NCI-H2227 treated with DMSO at 0.1 percent for 48 hours (cell line): ENCODE measurements around the gene RNU4-1.
"Not testable (repeated sequence)": the region's sequence is repeated elsewhere in the genome, so short reads cannot be mapped to it uniquely, and the experiment has no call there.

Experiments used
- DNase-seq: peaks from one replicate; lab custom pipeline; 2025; lab: John Stamatoyannopoulos, UW

Gene RNU4-1

GRCh38 chr12:120258323-120258896 is 34.6 kb downstream of the RNU4-1 start:
- no peak for DNase-seq

- DNase-seq = no peak
These were observed 35.8 kb downstream of the RNU4-1 start for GRCh38 chr12:120257041-120257821.

- no peak for DNase-seq
These were observed 38.2 kb downstream of the RNU4-1 start for GRCh38 chr12:120254809-120255208.

GRCh38 chr12:120253313-120253712 is 39.7 kb downstream of the RNU4-1 start:
- not testable (repeated sequence) for DNase-seq

- DNase-seq = no peak
These were observed 40.7 kb downstream of the RNU4-1 start for GRCh38 chr12:120252071-120252906.

- DNase-seq = not testable (repeated sequence)
These were observed 41.5 kb downstream of the RNU4-1 start for GRCh38 chr12:120251364-120252070.

- no peak for DNase-seq
These were observed 42.9 kb downstream of the RNU4-1 start for GRCh38 chr12:120249875-120250795.

GRCh38 chr12:120249266-120249874 is 43.7 kb downstream of the RNU4-1 start:
- no peak for DNase-seq

- no peak for DNase-seq
These were observed 45.4 kb downstream of the RNU4-1 start for GRCh38 chr12:120247621-120248030.

- no peak for DNase-seq
These were observed 45.9 kb downstream of the RNU4-1 start for GRCh38 chr12:120247183-120247582.

- not testable (repeated sequence) for DNase-seq
These were observed 46.3 kb downstream of the RNU4-1 start for GRCh38 chr12:120246705-120247104.
